Lower leg skin (tissue), 3 donors: ENCODE data around the gene ZCCHC2.

Experiments used
- CTCF ChIP-seq, 3 donors: fragments of 450-650 bp; IDR thresholded peaks; one replicate each; pipeline ENCODE4 v1.5.1; 2016; ENCODE audit warnings: antibody characterized with exemption in 3 of 3, mild to moderate bottlenecking in 3 of 3, moderate library complexity in 2 of 3
- POLR2A ChIP-seq, 2 donors: fragments of 450-650 bp; IDR thresholded peaks; one replicate each; pipeline ENCODE4 v1.6.1; 2016 to 2017; ENCODE audit warnings: antibody characterized with exemption in 2 of 2, mild to moderate bottlenecking in 1 of 2, moderate library complexity in 1 of 2

- TF ChIP-seq POLR2A (IDR thresholded peaks at IDR 0.05) (no peak), CTCF (IDR thresholded peaks at IDR 0.05) (no peak)
Measured at GRCh38 chr18:62554061-62554815, 31.4 kb downstream of the ZCCHC2 start.
